Kidney (tissue), 14 donors: ENCODE results near the gene SETD3. TPM values are rescaled to one million over a fixed set of nuclear protein-coding genes. Genes with fewer than 3 reads are reported as not detected.
A peak's percentile ranks its signal among the peaks of the same experiment; 100 is the strongest.

ENCODE experiments used
- DNase-seq, 5 donors: peaks; one replicate each; pipeline ENCODE4 v3.0.0-alpha.2; 2013 to 2020
- FAIRE-seq: peaks from 2 replicates; lab custom pipeline; 2012; peaks lifted over from hg19 to GRCh38; lab: Jason Lieb, UNC
- H3K27ac ChIP-seq, 2 donors: one replicate each; pipeline ENCODE4 v1.7.0; 2013; ENCODE audit warnings: low read depth in 2 of 2, low read length in 2 of 2, inconsistent platforms in 1 of 2
- H3K27me3 ChIP-seq: one replicate; pipeline ENCODE4 v1.7.1; 2013; ENCODE audit warnings: low read length, inconsistent platforms; ENCODE audit not compliant: control insufficient read depth, insufficient read depth
- H3K36me3 ChIP-seq, 3 donors: one replicate each; pipeline versions ENCODE4 v1.7.0 to v1.7.1; 2013; ENCODE audit warnings: low read length in 3 of 3, control low read depth in 1 of 3, inconsistent platforms in 1 of 3; ENCODE audit not compliant: insufficient read depth in 3 of 3, control insufficient read depth in 2 of 3
- H3K4me1 ChIP-seq, 3 donors: one replicate each; pipeline versions ENCODE4 v1.7.0 to v1.7.1; 2013; ENCODE audit warnings: low read length in 3 of 3, inconsistent platforms in 1 of 3, low read depth in 1 of 3; ENCODE audit not compliant: control insufficient read depth in 2 of 3, insufficient read depth in 2 of 3
- H3K4me3 ChIP-seq, 3 donors: one replicate each; pipeline versions ENCODE4 v1.7.0 to v1.8.1; 2013; ENCODE audit warnings: low read length in 3 of 3, control low read depth in 1 of 3, inconsistent platforms in 1 of 3
- H3K9ac ChIP-seq, 3 donors: one replicate each; pipeline versions ENCODE4 v1.7.0 to v1.7.1; 2013; ENCODE audit warnings: low read length in 3 of 3, control low read depth in 1 of 3, inconsistent platforms in 1 of 3
- H3K9me3 ChIP-seq, 3 donors: one replicate each; pipeline versions ENCODE4 v1.7.0 to v1.7.1; 2013; ENCODE audit warnings: low read length in 3 of 3, control low read depth in 1 of 3, inconsistent platforms in 1 of 3; ENCODE audit not compliant: control insufficient read depth in 2 of 3, insufficient read depth in 1 of 3
- intact Hi-C: fragments of 100-400 bp; cut with DNase I; formaldehyde crosslinking; loops from one replicate; pipeline ENCODE4 v1.11.1; 2022
- polyA plus RNA-seq: library from polyadenylated mRNA; stranded (reverse); fragments of 350-450 nt; fragmentation: Illumina TruSeq; extraction: RNeasy Lipid Tissue Mini Kit (QIAGEN cat#74804); gene quantifications from one replicate; pipeline ENCODE4 v1.2.3, GENCODE V29; 2014; ENCODE audit warnings: low read depth, low replicate concordance; ENCODE audit not compliant: insufficient read depth
- total RNA-seq: library from RNA; stranded (reverse); fragmentation: NEBNext Ultra II Directional; extraction: Animal tissue kit (Norgen Biotek cat#: 25700); gene quantifications from one replicate; pipeline ENCODE4 v1.2.1, GENCODE V29; 2021
- TF ChIP-seq, protein P1 (sequence below): IDR thresholded peaks from 3 replicates; pipeline ENCODE4 v1.5.1; 2012; ENCODE audit warnings: mild to moderate bottlenecking, moderate library complexity, borderline replicate concordance; ENCODE audit not compliant: insufficient read depth; ENCODE audit errors: extremely low read depth
- donor health status: control.
- donor health status: control.
- donor health status: control.
- donor health status: control.
- donor health status: control.
- donor health status: DM: yes; HTN: yes; CAD: no.
- donor health status: Normal renal cell carcinoma (clear cell type).

The SETD3 gene
- total and polyA plus RNA-seq, 2 donors from 2014 or later, result 74.0 to 85.6 TPM

DNA sequence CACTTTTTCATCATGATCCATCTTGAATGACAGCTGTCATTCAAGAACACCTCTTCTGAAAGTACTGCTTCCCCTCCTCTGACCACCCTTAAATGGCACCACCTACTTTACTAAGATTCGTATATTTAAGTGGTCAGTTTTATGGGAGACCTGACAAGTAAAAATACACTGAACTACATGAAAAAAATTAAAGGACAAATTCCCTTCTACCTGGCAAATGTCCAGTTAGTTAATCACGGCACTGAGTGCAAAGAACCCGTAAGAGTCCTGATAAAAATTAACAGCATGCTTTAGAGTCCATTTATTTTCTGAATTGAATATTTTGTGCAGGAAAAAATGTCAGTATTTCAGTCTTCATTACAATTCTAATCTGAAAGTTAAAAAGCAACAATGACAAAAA lies 48.7 kb downstream of the SETD3 start:
- TF ChIP-seq, protein P1, sequence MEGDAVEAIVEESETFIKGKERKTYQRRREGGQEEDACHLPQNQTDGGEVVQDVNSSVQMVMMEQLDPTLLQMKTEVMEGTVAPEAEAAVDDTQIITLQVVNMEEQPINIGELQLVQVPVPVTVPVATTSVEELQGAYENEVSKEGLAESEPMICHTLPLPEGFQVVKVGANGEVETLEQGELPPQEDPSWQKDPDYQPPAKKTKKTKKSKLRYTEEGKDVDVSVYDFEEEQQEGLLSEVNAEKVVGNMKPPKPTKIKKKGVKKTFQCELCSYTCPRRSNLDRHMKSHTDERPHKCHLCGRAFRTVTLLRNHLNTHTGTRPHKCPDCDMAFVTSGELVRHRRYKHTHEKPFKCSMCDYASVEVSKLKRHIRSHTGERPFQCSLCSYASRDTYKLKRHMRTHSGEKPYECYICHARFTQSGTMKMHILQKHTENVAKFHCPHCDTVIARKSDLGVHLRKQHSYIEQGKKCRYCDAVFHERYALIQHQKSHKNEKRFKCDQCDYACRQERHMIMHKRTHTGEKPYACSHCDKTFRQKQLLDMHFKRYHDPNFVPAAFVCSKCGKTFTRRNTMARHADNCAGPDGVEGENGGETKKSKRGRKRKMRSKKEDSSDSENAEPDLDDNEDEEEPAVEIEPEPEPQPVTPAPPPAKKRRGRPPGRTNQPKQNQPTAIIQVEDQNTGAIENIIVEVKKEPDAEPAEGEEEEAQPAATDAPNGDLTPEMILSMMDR, result no peak
- Histone ChIP-seq H3K27me3 (no peaks in the 10 kb centered on the region), H3K9me3 (peaks cover 0 to 5% (median 0%) of the 10 kb centered on the region in 3 donors), H3K27ac (peak overlapping the region in 1 of 2 donors; percentile 59), H3K9ac (peak overlapping the region in 1 of 3 donors; percentile 6), H3K4me3 (no peak overlapping the region), H3K4me1 (peaks cover 0 to 28% (median 21%) of the 10 kb centered on the region in 3 donors), H3K36me3 (peaks cover 3 to 26% (median 3%) of the 10 kb centered on the region in 3 donors)
- intact Hi-C loops, result no loop called here
- peak in 2 of 5 donors; percentile 19 to 61 for DNase-seq
- FAIRE-seq, result peak; percentile 85

DNA sequence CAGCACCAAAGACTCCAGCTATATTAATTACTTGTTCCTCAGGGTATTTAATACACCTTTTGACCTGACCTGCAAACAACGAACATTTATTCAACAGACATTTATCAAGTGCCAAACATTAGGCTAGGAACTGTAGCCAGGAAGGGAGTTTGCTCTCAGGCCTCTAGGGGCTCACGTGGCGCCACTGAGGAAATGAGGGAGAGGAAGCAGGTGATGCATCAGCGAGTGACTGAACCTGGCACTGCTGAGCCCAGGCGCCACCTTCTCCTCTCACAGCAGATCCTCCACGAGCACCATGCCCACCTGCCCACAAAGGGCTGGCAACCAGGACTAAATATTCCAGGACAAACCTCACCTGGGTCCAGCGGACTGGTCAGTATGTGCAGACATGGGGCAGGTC lies 50.2 kb downstream of the SETD3 start:
- intact Hi-C loops, result no loop called here
- H3K4me3 ChIP-seq, result no peak overlapping the region
- no peak for FAIRE-seq
- H3K9ac ChIP-seq, result no peak overlapping the region
- peaks cover 0 to 17% (median 3%) of the 10 kb centered on the region in 3 donors for H3K36me3 ChIP-seq
- peak in 2 of 5 donors; percentile 48 to 78 for DNase-seq
- no peaks in the 10 kb centered on the region for H3K27me3 ChIP-seq
- peaks cover 0 to 22% (median 21%) of the 10 kb centered on the region in 3 donors for H3K4me1 ChIP-seq
- no peak overlapping the region for H3K27ac ChIP-seq
- H3K9me3 ChIP-seq, result peaks cover 0 to 5% (median 0%) of the 10 kb centered on the region in 3 donors
- TF ChIP-seq, protein P1, result peak; percentile 38

DNA sequence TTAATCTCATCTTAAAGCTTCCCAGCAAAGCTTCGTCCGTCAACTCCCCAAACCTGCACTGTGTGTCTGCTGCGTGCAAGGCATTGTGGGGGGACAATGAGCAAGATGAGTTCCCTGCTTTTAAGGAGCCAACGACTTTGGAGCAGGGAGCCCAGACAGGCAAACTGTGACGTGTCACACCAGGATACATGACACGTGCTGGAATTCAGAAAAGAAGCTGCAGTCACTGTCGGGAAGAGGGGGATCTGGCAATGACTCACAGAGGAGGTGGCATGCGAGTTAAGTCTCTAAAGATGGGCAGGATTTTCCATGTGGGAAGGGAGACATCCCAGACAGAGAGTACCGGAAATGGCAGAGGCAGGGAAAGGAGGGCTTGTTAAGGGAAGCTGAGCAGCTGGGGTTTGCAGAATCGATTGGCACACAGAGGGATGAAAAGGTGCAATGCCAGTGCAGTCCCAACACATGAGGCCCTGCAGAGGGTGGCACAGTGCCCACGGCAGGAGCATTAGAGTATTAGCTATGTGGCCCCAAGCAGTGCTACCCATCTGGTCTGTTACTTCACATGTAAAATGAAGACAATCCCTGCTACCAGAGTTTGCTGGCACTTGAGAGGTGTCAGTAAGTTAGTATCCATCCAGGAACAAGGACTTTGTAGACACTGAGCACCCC lies 52.9 kb downstream of the SETD3 start:
- FAIRE-seq (no peak), DNase-seq (no peak)
- Histone ChIP-seq H3K4me1 (peaks cover 0 to 29% (median 26%) of the 10 kb centered on the region in 3 donors), H3K9ac (no peak overlapping the region), H3K27me3 (no peaks in the 10 kb centered on the region), H3K27ac (no peak overlapping the region), H3K9me3 (peaks cover 0 to 5% (median 0%) of the 10 kb centered on the region in 3 donors), H3K36me3 (peaks cover 0 to 11% (median 3%) of the 10 kb centered on the region in 3 donors), H3K4me3 (no peak overlapping the region)
- intact Hi-C loops, result no loop called here
- TF ChIP-seq, protein P1, result no peak
